Activated naive CD4-positive, alpha-beta T cell treated with anti-CD3 and anti-CD28 coated beads, Interleukin-2, amount 50 U/mL, for 16 hours (primary cell): ENCODE data around the gene GNAZ.
"Not testable (repeated sequence)": the region's sequence is repeated elsewhere in the genome, so short reads cannot be mapped to it uniquely, and the experiment has no call there.

Source experiments
- DNase-seq: peaks from one replicate; pipeline ENCODE4 v3.0.0-alpha.2; 2020

Gene GNAZ

DNA sequence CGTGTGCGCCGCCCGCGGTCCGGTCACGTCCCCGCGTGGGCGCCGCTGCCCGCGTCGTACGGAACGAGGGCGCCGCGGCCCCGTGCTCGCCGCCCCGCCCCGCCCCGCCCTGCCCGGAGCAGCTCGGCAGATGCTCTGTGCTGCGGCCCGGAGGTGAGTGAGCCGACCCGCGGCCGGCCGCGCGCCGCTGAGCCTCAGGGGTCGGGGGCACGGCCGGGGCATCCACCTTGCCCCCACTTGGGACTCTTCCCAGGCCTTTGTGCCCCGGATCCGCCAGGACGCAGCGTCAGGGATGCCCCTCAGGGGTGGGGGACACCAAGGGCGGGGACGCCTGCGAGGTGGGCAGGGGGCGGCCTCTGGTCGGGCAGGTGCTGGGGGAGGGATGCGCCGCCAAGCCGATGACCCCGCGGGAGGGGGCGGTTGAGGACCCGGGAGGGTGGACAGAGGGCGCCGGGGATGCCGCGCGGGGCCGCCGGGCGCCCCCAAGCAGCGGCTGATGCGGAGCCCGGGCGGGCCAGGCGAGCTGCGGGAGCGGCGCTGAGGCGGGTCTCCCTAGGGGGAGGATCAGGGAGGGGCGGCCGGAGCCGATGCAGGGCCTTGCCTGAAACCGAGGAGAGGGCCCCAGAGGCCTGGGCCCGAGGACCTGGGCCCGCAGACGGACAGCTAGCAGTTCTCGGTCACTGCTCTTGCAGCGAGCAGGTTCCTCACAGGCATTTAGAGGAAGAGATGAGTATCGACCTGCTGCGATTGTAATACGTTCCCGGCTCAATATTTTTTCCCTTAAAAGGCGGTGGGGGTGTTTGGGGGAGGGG, at the start of gene GNAZ:
GNAZ (plus strand) TSS at position 102 of the 812 bp plus-strand sequence. CDS start 25,177 bp downstream, outside the sequence.
- DNase-seq: peak; percentile 16

DNA sequence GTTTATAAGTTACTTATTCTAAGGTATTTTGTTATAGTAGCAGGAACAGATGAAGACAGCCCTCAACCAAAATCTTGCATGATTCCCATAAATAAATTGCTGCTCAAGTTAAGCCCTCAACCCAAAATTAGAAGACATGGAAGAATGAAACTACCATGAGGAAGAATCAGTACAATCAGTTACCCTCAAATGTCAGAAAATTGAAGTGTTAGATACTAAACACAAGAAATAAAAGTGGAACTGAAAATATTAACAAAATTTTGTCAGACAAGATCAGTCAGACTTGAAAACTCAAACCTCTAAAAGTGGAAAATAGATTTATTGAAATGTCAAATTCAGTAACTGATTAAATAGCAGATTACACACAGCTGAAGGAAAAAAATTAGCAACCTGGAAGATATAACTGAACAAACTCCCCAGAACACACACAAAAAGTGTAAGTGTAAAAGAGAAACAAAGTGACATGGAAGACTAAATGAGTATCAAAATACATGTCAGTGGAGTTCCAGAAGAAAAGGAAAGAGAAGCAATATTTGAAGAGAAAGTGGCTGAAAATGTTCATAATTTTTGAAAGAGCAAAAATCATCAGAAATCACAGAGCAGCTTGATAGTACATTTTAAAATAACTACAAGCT, 49.5 kb upstream of the GNAZ start:
- no peak for DNase-seq

DNA sequence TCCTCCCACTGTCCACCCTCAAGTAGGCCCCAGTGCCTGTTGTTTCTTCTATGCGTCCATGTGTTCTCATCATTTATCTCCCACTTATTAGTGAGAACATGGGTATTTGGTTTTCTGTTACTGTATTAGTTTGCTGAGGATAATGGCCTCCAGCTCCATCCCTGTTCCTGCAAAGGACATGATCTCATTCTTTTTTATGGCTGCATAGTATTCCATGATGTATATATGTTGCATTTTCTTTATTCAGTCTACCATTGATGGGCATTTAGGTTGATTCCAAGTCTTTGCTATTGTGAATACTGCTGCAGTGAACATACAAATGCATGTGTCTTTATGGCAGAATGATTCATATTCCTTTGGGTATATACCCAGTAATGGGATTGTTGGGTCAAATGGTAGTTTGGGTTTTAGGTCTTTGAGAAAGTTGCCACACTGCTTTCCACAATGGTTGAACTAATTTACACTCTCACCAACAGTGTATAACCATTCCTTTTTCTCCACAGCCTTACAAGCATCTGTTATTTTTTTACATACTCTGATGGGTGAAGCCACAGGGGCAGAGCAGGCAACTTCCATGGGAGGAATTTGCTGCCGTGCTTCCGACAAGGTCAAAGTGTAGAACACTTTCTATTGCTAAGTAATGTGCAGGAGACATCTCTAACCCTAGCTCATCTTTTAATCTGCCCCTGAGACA, 48.5 kb upstream of the GNAZ start:
- not testable (repeated sequence) for DNase-seq

DNA sequence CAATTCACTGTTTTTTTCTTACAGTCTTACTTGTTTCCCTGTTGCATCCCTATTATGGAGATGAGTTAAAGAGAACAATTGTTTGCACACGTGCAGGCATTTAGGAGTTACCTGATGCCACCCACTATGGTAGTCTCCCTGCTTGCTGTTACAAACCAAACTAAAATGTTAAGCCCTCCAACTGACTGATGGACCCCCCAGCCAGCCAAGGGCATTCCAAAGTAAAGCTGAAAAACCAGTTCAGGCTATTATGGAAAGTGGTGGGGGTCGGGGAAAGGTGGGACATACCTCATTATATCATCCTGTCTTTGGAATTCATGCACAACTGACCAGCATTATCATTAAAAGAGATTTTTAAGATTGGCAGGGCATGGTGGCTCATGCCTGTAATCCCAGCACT, 47.0 kb upstream of the GNAZ start:
- DNase-seq: no peak

DNA sequence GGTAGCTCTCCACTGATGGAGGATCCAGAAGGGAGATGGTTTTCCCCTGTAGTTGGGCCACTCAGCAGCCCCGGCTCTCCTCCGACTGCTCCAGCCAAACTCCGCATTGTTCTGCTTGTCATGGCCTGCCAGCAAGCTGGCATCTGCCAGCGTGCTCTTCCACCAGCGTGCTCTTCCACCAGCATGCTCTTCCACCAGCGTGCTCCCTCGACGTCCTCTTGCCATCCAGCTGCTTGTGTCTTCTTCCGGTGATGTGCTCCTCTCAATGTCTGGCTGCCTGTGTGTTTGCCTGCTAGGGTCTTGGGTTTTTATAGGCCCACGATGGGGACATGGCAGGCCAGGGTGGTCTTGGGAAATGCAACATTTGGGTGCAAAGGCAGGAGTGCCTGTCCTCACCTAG, 43.5 kb upstream of the GNAZ start:
- no peak for DNase-seq

DNA sequence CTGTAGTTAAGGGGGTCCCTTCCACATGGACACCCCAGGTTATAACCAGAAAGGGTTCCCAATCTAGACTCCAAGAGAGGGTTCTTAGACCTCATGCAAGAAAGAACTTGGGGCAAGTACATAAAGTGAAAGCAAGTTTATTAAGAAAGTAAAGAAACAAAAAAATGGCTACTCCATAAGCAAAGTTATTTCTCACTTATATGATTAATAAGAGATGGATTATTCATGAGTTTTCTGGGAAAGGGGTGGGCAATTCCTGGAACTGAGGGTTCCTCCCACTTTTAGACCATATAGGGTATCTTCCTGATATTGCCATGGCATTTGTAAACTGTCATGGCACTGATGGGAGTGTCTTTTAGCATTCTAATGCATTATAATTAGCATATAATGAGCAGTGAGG, 42.5 kb upstream of the GNAZ start:
- not testable (repeated sequence) for DNase-seq

DNA sequence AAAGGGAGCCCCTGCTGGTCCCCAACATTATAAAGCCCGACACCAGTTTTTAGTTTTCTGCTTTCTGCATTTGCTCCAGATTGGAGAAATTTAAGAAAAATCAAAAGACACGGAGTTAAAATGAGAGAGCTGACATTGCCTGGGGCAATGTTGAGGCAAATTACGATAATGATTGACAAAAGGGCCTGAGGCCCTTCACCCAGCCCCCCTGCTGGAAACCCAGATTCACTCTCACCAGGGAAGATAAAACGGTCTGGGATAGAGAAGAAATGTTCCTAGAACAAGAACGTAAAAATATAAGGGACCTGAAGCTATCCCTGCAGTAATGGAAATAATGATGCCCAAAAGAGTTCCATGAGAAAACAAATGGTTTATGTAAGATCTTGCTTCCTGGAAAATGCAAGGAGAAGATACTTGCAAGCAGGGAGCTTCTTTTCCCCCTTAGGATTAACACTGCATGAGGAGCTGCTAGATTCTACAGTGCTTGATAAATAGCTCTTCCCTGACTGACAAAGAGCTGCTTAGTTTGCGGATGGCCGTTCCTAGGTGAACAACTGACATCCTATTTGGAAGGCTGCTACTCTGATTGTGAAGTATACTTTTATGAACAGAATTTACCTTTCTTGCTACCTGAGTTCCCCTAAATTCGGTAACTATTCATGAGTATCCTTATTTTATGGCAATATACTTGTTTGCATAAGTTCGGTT, 40.6 kb upstream of the GNAZ start:
- no peak for DNase-seq

DNA sequence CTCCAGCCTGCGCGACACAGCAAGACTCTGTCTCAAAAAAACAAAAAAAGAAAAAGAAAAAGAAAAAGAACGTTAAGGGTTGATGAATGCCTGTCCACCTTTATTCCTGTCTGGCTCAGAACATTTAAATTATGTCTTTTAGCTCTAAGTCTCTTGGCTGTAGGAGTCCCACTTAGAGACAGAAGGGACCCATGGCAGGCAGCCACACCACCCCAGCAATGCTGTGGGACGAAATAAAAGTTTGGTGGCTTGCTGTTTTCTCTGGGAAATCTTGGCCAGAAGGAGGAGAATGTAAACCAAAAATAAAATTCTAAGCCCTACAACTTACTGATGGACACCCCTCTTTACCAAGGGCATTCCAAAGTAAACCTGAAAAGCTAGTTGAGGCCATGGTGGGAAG, 38.9 kb upstream of the GNAZ start:
- DNase-seq: no peak

DNA sequence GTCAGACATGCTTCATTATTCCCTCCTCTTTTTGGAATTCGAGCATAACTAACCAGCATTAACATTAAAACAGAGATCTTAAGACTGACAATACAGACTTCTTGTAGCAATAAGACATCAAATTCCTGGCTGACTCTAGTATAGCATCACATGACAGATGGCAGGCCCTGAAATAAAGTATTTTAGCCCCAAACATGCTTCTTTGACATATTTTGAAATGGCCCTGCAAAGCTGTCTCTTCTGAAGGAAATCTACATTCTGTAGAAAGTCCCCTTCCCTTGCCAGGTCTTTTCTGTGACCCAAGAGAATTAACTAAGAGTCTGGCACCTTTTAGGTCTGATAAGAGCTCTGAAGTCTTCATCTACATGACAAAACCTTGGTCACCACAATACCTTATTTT, 38.5 kb upstream of the GNAZ start:
- no peak for DNase-seq

DNA sequence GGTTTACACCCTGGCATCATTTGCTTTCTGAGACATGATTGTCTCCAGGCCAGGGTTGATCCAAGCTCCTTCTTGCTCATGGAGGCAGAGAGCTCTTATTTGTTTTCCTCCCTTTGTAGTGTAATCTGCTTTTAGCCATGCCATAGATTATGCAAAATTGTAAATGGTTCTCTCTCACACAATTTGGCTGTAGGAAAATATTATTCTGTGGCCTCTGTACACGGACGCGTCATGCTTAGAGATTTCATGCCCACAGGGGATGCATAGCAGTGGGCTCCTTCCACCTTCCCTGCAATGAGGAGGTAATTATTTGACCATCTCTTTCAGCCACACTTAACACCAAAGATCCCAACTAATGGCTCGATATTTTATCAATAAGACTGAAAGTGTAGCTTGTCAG, 37.7 kb upstream of the GNAZ start:
- DNase-seq: no peak

DNA sequence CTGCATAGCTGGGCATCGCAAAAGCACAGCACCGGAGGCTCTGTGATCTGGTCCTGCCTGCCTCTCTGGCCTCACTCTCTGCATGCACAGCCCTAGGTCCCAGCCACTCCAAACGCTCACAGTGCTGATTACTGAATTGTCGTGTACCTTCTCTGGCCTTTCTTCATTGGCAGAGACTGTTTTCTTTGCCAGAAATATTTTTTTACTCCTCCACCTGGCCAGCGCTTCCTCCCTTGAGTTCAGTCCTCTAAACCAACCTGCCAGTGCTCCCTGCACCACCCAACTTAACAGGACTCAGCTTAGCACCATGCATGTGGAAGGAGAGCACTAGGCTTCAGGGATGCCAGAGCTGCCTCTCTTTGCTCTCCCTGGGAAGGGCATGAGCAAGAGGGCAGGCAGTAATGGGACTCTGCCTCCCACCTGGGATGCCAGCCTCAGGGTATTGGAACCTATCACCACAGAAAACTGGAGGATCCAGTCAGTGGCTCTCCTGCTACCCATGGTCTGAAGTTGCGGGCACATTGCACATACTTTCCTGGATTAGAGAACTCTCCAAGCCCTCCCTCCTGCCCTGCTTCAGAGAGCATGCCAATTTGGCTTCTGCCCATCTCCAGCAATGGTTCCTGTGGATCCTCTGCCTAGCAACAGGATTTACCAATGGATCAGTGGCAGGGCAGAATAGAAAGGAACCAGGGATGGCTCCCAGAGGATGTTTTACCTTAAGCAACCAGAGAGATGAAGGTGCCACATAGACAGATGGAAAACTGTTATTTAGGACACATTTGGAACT, 37.0 kb upstream of the GNAZ start:
- no peak for DNase-seq

DNA sequence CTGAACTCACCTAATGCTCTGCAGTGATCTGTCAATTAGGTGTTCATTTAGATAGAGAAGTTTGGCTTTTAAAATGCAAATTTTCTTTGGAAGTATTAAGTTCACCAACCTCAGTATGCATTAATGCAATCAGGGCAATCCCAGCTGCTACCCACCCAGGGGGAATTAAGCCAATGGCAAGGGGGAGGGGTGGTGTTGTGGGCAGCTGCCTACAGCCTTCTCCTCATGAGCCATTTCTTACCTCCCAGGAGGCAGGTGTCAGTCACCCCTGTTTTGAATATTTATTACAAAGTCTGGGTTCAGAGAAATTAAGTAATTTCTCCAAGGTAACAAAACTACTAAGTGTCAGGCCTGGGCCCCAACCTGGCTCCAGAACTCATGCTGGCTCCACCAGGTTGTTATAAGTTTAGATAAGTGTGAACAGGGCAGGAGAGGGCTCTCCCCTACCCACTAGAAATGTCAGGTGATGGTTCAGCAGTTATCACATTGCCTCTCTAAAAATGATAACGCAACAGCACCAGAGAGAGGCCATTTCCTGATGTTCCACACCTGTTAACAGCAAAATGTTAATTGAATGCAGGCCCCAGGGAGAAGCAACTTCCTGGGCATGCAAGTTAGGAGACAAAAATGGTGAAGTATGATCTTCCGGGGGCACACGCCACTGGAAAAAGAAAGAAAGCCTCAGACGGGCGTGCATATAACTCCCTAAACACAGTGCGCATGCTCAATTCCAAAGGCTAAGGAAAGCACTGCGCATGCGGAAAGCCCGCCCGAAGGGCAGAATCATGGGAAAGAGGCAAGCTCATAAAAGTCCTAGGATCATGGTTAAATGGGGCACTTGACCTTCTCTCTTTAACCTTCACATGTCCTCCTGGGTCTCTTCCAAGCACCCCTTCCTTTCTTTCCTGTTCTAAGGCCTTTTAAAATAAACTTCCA, 35.4 kb upstream of the GNAZ start:
- no peak for DNase-seq

DNA sequence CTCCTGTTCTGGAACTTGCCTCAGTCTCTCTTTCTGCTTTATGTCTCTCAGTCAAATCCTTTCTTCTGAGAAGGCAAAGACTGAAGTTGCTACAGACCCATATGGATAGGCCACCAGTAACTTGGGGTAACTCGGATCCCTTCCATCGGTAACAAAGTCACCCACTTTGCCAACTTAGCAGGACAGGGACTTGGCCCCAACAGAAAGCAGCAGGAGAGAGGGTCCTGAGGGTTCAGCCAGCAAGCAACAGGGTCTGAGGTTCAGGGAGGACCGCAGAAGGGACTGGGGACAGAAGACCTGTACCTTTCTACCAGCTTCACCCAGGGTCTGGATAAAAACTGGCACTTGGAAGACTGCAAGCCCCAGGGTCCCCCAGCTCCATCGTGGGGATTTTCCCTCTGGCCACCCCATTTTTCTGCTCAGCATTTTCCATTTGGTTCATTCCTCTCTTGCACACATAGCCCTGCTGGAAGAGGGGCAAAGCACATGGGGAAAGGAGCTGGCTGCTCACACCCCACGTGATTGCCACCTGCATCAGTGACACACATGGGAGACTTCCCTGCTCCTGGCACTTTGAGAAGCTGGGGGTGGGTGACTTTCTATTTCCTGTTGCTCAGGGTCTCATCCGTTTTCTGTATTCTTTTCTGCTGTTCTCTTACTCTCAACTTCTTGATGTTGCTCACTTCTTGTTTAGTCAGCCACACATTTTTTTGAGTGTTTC, 34.6 kb upstream of the GNAZ start:
- peak; percentile 39 for DNase-seq

DNA sequence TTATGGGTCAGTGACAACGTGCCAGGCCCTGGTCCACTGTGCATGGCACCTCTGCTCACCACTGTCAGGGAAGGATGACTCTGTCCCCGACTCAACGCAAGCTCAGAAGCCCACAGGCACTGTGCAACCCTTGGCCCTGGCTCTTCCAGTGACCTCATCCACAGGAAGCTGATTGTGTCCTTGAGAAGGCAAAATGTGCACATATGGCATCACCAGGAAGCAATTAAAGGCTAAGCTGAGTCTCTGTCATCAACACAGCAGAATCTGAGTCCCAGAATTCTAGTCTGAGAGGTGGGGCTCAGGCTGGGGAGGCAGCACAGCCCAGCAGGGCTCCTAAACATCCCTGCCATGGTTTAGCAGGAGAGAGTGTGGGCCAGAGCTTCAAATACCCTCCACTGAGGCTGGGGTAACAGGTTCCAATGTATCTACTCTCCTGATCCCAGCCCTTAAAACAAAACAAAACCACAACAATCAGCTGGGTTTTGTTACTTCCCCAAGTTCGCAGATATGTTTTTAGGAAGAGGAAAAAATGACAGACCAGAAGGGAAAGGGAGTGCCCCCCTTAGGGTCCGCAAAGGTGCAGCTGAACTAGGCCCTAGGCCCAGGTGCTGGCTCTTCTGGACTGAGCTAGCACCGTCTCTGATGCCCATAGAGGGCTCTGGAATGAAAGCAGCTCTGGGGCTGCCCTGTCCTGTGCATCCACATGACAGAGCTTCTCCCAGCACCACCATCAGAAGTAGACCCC, 33.5 kb upstream of the GNAZ start:
- DNase-seq: no peak

DNA sequence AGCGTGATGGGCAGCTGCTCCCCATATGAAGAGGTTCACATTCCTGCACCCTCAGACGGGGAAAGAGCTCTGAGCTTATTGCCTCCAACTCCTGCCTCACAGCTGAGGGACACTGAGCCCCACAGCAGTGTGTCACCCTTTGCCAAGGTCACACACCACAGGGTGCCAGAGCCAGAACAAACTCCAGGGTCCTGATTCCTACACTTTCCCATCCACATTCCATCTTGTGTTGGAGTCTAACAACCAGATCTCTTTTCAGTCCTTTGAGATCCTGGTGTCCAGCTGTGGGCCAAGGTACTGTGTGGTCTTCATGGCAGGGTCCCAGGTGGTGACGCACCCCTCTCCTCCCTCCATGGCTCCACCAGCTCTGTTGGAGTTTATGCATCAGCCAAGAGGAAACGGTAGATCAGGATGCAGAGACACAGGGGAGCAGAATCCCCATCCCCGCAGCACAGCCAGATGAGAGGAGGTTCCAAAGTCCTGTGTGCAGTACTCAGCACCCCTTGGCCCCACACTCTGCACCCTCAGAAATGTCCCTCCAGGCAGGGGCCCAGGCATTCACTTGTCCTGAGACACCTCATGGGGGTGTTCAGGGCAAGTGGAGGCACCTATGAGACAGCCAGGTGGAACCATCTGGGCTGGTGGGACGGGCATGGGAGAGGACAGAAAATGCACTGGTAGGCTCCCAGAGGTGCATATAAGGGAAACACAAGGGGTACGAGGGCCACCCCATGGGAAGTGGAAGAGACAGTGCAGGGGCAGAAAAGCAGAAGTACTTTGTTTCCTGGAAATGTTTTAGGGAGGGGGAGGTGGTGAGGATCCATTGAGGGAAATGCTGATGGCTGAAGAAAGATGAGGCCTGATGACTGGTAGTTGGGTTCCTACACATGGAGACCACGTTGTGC, 32.6 kb upstream of the GNAZ start:
- no peak for DNase-seq

DNA sequence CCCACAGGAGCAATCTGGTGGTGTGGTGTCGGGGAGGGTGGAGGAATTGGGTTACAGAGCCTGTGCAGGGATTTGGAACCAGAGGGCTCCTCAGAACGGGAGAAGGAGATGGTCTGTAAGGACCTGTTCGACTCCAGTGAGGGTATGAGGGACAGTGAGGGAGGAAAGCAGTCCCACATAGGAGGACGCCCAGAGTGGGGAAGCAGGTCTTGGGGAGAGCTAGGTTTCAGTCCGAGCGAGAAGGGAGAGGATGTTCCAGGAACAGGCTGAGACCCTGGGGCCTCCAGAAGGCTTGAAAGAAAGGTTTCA, 32.0 kb upstream of the GNAZ start:
- DNase-seq: no peak

DNA sequence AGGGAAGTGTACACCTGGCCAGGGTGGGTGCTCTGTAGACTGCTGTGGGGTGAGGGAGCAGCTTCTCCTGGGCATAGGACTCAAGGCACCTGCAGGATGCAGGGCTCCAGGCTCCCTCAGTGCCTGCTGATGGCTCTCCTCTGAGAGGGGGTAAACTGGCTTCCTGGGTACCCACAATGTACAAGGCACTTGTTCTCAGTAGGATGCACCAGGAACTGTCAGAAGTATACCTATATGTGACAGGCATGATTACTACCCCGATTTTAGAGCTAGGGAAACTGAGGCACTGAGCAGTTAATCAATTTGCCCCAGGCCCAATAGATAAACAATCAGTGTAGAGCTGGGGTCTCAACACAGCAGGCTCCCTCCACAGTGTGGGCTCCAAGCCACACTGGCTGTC, 31.4 kb upstream of the GNAZ start:
- DNase-seq: no peak

DNA sequence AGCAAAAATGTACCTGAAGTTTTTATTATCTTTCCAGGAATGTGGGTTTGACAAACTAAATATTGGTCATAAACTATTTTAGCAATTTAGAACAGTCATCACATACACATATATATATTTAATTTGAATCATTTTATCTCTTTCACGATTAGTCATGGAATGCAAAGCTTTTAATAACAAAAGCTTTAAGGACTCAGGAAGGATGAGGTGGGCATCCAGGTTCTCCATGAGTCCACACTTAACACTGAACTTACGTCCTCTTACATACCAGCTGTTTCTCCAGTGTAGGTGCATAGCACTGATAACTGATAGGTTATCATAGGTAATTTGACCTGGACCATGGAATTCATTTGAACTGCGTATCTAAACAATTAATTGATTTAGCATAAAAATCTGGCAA, 28.1 kb upstream of the GNAZ start:
- DNase-seq: no peak

DNA sequence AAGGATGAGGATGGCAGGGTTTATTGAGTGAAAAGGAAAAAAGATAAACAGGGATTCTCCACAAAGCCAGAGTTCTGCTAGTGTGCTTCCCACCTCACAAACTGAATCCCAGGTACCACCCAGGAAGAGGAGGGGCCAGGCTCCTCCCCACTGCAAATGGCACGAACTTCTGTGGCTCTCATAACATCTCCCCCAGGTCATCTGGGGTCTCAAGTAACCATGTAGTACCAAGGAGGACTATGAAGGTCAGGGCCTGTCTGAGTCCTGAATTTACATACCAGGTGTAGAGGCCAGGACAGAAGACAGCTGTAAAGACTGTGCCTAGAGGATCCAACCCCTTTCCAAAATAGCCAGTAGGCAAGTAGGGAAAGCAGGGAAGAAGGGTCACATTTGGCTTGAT, 25.7 kb upstream of the GNAZ start:
- no peak for DNase-seq
